ENCODE results near the gene MRPS7. TPM values are rescaled to one million over a fixed set of nuclear protein-coding genes. Genes with fewer than 3 reads are reported as not detected.
A peak's percentile ranks its signal among the peaks of the same experiment; 100 is the strongest.

The MRPS7 gene
- total and polyA plus RNA-seq, 10 of the 15 experiments (the other 5 are each of a cell fraction or from before 2014, with no cell fraction given) = 88.4 to 217 (median 109) TPM

DNA sequence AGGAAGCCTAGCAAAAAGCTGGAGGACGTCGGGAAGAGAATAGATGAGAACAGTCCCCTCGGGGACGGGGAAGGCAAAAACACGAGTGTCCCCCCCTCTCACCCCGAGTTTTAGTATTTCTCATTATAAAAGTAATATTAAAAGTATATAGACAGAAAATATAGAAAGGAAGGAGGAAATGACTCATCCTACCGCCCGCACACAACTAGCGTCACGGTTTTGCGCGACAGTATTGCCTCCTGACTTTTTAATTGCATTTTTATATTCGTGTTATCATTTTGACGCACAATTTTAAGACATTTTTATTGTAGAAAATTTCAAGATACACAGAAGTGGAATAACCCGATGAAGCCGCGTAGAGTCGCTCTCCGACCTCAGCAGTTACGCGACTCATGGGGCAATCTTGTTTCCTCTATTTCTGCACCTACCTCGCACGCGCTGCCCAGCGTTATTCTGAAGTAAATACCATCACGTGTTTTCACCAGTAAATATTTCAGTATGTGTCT, 28.2 kb downstream of the MRPS7 start (continued):
- TF ChIP-seq E2F8 (IDR thresholded peaks at IDR 0.05; ENCODE audit: low read depth, partially characterized antibody) (peak; percentile 61), NFIC (IDR thresholded peaks at IDR 0.05; ENCODE audit: low read depth, low read length) (peak; percentile 64), ATF7 (IDR thresholded peaks at IDR 0.05; ENCODE audit: low read depth) (peak; percentile 33; the same call in 1 of the 2 replicates), CBX3 (IDR thresholded peaks at IDR 0.05; ENCODE audit: borderline replicate concordance, low read depth) (no peak), HCFC1 (IDR thresholded peaks at IDR 0.05; ENCODE audit: low read length) (peak; percentile 31; the same call in 1 of the 2 replicates), RUNX3 (IDR thresholded peaks at IDR 0.05; ENCODE audit: low read length) (peak; percentile 19; the same call in 1 of the 2 replicates), IKZF2 (IDR thresholded peaks at IDR 0.05) (peak in 1 of 2 experiments; percentile 9; a peak in 2 of 4 replicates), RELA (IDR thresholded peaks at IDR 0.05; ENCODE audit: borderline replicate concordance, partially characterized antibody) (peak; percentile 57), RAD51 (IDR thresholded peaks at IDR 0.05) (peak; percentile 21; the same call in 1 of the 2 replicates), CHD4 (IDR thresholded peaks at IDR 0.05) (no peak), CTCF (IDR thresholded peaks at IDR 0.05 in 2 of 3, conservative IDR thresholded peaks at IDR 0.05 in 1 of 3; ENCODE audit: control insufficient read depth in 2 of 3, extremely low read depth in 1 of 3, insufficient read depth in 1 of 3, low read depth in 3 of 3, low read length in 3 of 3) (peak; percentile 57 to 76 (median 64); a peak in 5 of 6 replicates), MTA2 (IDR thresholded peaks at IDR 0.05; ENCODE audit: low read depth) (peak; percentile 63), BHLHE40 (IDR thresholded peaks at IDR 0.05; ENCODE audit: borderline replicate concordance in 1 of 2, low read depth in 2 of 2, low read length in 1 of 2) (peak; percentile 77 to 83; a peak in 3 of 4 replicates), ZBED1 (IDR thresholded peaks at IDR 0.05; ENCODE audit: borderline replicate concordance) (peak; percentile 76; the same call in 1 of the 2 replicates), NBN (IDR thresholded peaks at IDR 0.05) (0 out of 2 replicates have a peak, but pooled peaks have one; percentile 46), MEF2A (IDR thresholded peaks at IDR 0.05; ENCODE audit: insufficient read depth, low read depth, low read length) (peak; percentile 54; the same call in 1 of the 2 replicates), JUNB (IDR thresholded peaks at IDR 0.05) (peak; percentile 83), SMARCA5 (IDR thresholded peaks at IDR 0.05) (peak; percentile 2; the same call in 1 of the 2 replicates), NR2C2 (IDR thresholded peaks at IDR 0.05; ENCODE audit: borderline replicate concordance, control insufficient read depth, insufficient read length, low read depth) (no peak), RELB (IDR thresholded peaks at IDR 0.05; ENCODE audit: low read depth) (peak; percentile 47; the same call in 1 of the 2 replicates)
- TF ChIP-seq, protein P1, sequence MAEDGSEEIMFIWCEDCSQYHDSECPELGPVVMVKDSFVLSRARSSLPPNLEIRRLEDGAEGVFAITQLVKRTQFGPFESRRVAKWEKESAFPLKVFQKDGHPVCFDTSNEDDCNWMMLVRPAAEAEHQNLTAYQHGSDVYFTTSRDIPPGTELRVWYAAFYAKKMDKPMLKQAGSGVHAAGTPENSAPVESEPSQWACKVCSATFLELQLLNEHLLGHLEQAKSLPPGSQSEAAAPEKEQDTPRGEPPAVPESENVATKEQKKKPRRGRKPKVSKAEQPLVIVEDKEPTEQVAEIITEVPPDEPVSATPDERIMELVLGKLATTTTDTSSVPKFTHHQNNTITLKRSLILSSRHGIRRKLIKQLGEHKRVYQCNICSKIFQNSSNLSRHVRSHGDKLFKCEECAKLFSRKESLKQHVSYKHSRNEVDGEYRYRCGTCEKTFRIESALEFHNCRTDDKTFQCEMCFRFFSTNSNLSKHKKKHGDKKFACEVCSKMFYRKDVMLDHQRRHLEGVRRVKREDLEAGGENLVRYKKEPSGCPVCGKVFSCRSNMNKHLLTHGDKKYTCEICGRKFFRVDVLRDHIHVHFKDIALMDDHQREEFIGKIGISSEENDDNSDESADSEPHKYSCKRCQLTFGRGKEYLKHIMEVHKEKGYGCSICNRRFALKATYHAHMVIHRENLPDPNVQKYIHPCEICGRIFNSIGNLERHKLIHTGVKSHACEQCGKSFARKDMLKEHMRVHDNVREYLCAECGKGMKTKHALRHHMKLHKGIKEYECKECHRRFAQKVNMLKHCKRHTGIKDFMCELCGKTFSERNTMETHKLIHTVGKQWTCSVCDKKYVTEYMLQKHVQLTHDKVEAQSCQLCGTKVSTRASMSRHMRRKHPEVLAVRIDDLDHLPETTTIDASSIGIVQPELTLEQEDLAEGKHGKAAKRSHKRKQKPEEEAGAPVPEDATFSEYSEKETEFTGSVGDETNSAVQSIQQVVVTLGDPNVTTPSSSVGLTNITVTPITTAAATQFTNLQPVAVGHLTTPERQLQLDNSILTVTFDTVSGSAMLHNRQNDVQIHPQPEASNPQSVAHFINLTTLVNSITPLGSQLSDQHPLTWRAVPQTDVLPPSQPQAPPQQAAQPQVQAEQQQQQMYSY (CRISPR knock-in tag; IDR thresholded peaks at IDR 0.05) = no peak
